HUES64 (cell line): ENCODE measurements around the gene ASIC1.

Experiments
- H3K27ac ChIP-seq: 2 replicates; pipeline ENCODE4 v1.7.0; 2013; ENCODE audit warnings: low read depth, low read length, inconsistent platforms
- H3K27me3 ChIP-seq: 2 replicates; pipeline ENCODE4 v1.6.1; 2013; ENCODE audit warnings: mild to moderate bottlenecking, low read length; ENCODE audit not compliant: insufficient read depth
- H3K36me3 ChIP-seq: 2 replicates; pipeline ENCODE4 v1.6.1; 2013; ENCODE audit warnings: mild to moderate bottlenecking, low read length; ENCODE audit not compliant: insufficient read depth
- H3K4me1 ChIP-seq: 2 replicates; pipeline ENCODE4 v1.6.1; 2013; ENCODE audit warnings: mild to moderate bottlenecking, low read length, moderate library complexity; ENCODE audit not compliant: insufficient read depth
- H3K4me3 ChIP-seq: 2 replicates; pipeline ENCODE4 v1.5.1; 2013; ENCODE audit warnings: mild to moderate bottlenecking, low read length, moderate library complexity
- H3K9ac ChIP-seq: 2 replicates; pipeline ENCODE4 v1.6.1; 2013; ENCODE audit warnings: mild to moderate bottlenecking, low read depth, low read length
- H3K9me3 ChIP-seq: 2 replicates; pipeline ENCODE4 v1.6.1; 2013; ENCODE audit warnings: low read depth, low read length; ENCODE audit not compliant: insufficient read depth
- WGBS: fragments of 150-250, 120-280 bp; methylation state at CpG from one replicate; pipeline ENCODE4 v1.1.7; 2013; ENCODE audit warnings: missing lambda C conversion rate; 5-methylcytosine and 5-hydroxymethylcytosine counted together

ASIC1 gene

GRCh38 chr12:50102131-50102531 is 44.7 kb downstream of the ASIC1 start:
- 92% methylated on average over 2 of the region's 2 CpGs for WGBS
- peaks cover 12% of the 10 kb centered on the region for H3K4me1 ChIP-seq

GRCh38 chr12:50102646-50103309 is 45.4 kb downstream of the ASIC1 start:
- Histone ChIP-seq H3K27ac (no peak overlapping the region), H3K36me3 (peaks cover 35% of the 10 kb centered on the region), H3K9me3 (no peaks in the 10 kb centered on the region), H3K4me3 (no peak overlapping the region), H3K9ac (no peak overlapping the region), H3K27me3 (no peaks in the 10 kb centered on the region), H3K4me1 (peaks cover 12% of the 10 kb centered on the region)
- 90% methylated on average over 8 of the region's 8 CpGs for WGBS

More at GRCh38 chr12:50102131-50102531, 44.7 kb downstream of the ASIC1 start:
- Histone ChIP-seq H3K4me3 (no peak overlapping the region), H3K9me3 (no peaks in the 10 kb centered on the region), H3K27me3 (no peaks in the 10 kb centered on the region), H3K36me3 (peaks cover 41% of the 10 kb centered on the region), H3K9ac (no peak overlapping the region), H3K27ac (no peak overlapping the region)

- 94% methylated on average over 2 of the region's 2 CpGs for WGBS
- Histone ChIP-seq H3K27ac (no peak overlapping the region), H3K4me1 (peaks cover 12% of the 10 kb centered on the region), H3K4me3 (no peak overlapping the region), H3K9me3 (no peaks in the 10 kb centered on the region), H3K9ac (no peak overlapping the region; the same call in 1 of the 2 replicates), H3K36me3 (peaks cover 30% of the 10 kb centered on the region), H3K27me3 (no peaks in the 10 kb centered on the region)
Measured at GRCh38 chr12:50103351-50103750, 46.0 kb downstream of the ASIC1 start.

- peaks cover 12% of the 10 kb centered on the region for H3K4me1 ChIP-seq
- no peaks in the 10 kb centered on the region for H3K9me3 ChIP-seq
- peaks cover 25% of the 10 kb centered on the region for H3K36me3 ChIP-seq
- no peak within 1 kb of the TSS; the same call in 1 of the 2 replicates for H3K9ac ChIP-seq
- WGBS: 58% methylated on average over 13 of the region's 13 CpGs
- no peak within 1 kb of the TSS for H3K27ac ChIP-seq
- no peak within 1 kb of the TSS for H3K4me3 ChIP-seq
- H3K27me3 ChIP-seq: no peaks in the 10 kb centered on the region
Measured at GRCh38 chr12:50103767-50104321, 46.4 kb downstream of the ASIC1 start, which contains the start of gene GPD1. GPD1 (plus strand) TSS chr12:50104008; CDS start chr12:50104051, 43 bp downstream.

- Histone ChIP-seq H3K27ac (no peak overlapping the region), H3K9me3 (no peaks in the 10 kb centered on the region), H3K27me3 (no peaks in the 10 kb centered on the region), H3K4me3 (no peak overlapping the region), H3K36me3 (peaks cover 16% of the 10 kb centered on the region), H3K9ac (no peak overlapping the region), H3K4me1 (peaks cover 14% of the 10 kb centered on the region)
- WGBS: 90% methylated on average over 14 of the region's 14 CpGs
Measured at GRCh38 chr12:50104417-50105366, 47.3 kb downstream of the ASIC1 start.

GRCh38 chr12:50105913-50106450 is 48.6 kb downstream of the ASIC1 start:
- H3K4me3 ChIP-seq: no peak overlapping the region
- H3K9me3 ChIP-seq: no peaks in the 10 kb centered on the region
- no peak overlapping the region for H3K27ac ChIP-seq
- WGBS: 93% methylated on average over 12 of the region's 12 CpGs
- H3K36me3 ChIP-seq: peaks cover 5% of the 10 kb centered on the region
- H3K4me1 ChIP-seq: peaks cover 26% of the 10 kb centered on the region
- H3K9ac ChIP-seq: no peak overlapping the region
- no peaks in the 10 kb centered on the region for H3K27me3 ChIP-seq

GRCh38 chr12:50106907-50107306 is 49.5 kb downstream of the ASIC1 start:
- Histone ChIP-seq H3K4me1 (peaks cover 26% of the 10 kb centered on the region), H3K27me3 (no peaks in the 10 kb centered on the region), H3K36me3 (peaks cover 2% of the 10 kb centered on the region), H3K9me3 (no peaks in the 10 kb centered on the region), H3K4me3 (no peak overlapping the region), H3K27ac (no peak overlapping the region), H3K9ac (no peak overlapping the region)
- WGBS: 84% methylated on average over 3 of the region's 3 CpGs

GRCh38 chr12:50107416-50108268 is 50.2 kb downstream of the ASIC1 start:
- Histone ChIP-seq H3K27me3 (no peaks in the 10 kb centered on the region), H3K4me3 (no peak overlapping the region), H3K27ac (no peak overlapping the region), H3K9ac (no peak overlapping the region), H3K36me3 (no peaks in the 10 kb centered on the region), H3K4me1 (peaks cover 24% of the 10 kb centered on the region), H3K9me3 (no peaks in the 10 kb centered on the region)
- WGBS: 92% methylated on average over 16 of the region's 17 CpGs

GRCh38 chr12:50109319-50109718 is 51.9 kb downstream of the ASIC1 start:
- H3K9ac ChIP-seq: no peak overlapping the region
- H3K4me1 ChIP-seq: peaks cover 19% of the 10 kb centered on the region
- no peaks in the 10 kb centered on the region for H3K27me3 ChIP-seq
- WGBS: 93% methylated on average over 3 of the region's 3 CpGs
- H3K36me3 ChIP-seq: no peaks in the 10 kb centered on the region
- no peak overlapping the region for H3K27ac ChIP-seq
- no peaks in the 10 kb centered on the region for H3K9me3 ChIP-seq
- H3K4me3 ChIP-seq: no peak overlapping the region

- 58% methylated on average over 7 of the region's 8 CpGs for WGBS
- Histone ChIP-seq H3K9ac (no peak overlapping the region), H3K4me1 (peaks cover 19% of the 10 kb centered on the region), H3K36me3 (no peaks in the 10 kb centered on the region), H3K27me3 (no peaks in the 10 kb centered on the region), H3K9me3 (no peaks in the 10 kb centered on the region), H3K4me3 (0 out of 2 replicates have a peak overlapping the region, but pooled peaks have one; percentile 2), H3K27ac (peak overlapping the region; percentile 32; the same call in 1 of the 2 replicates)
Measured at GRCh38 chr12:50110127-50110761, 52.8 kb downstream of the ASIC1 start.
